OCI-LY7 (cell line): ENCODE measurements around the gene DIAPH1.

Source experiments
- CTCF ChIP-seq: fragments of 200-600 bp; sonication (generic); conservative IDR thresholded peaks from 2 replicates; pipeline ENCODE4 v1.5.1; 2014; ENCODE audit warnings: mild to moderate bottlenecking, antibody characterized with exemption, low read length, moderate library complexity, mixed read lengths
- EZH2phosphoT487 ChIP-seq: fragments of 200-600 bp; sonication (generic); IDR thresholded peaks from 2 replicates; pipeline ENCODE4 v1.6.1; 2018; ENCODE audit warnings: low read depth, borderline replicate concordance, mild to moderate bottlenecking, mixed run types, antibody characterized with exemption, low read length, moderate library complexity, mixed read lengths

- TF ChIP-seq CTCF (no peak), EZH2phosphoT487 (no peak)
Observed at GRCh38 chr5:141465351-141465750, 153.4 kb downstream of the DIAPH1 start.
